LNCaP clone FGC (cell line): ENCODE results near the gene MAGI3.
A peak's percentile ranks its signal among the peaks of the same experiment; 100 is the strongest.

ENCODE experiments used
- DNase-seq: peaks from one replicate; pipeline ENCODE4 v3.0.0-alpha.2; 2011; ENCODE audit warnings: low read depth
- H3K4me3 ChIP-seq: 2 replicates; pipeline ENCODE4 v1.5.1; 2011; ENCODE audit warnings: mild to moderate bottlenecking, low read depth, low read length, control low read depth
- TF ChIP-seq, protein P1 (sequence below): IDR thresholded peaks from 2 replicates; pipeline ENCODE4 v1.5.1; 2012; ENCODE audit warnings: mild to moderate bottlenecking; ENCODE audit not compliant: control insufficient read depth, insufficient read depth; ENCODE audit errors: extremely low read depth

Gene MAGI3

DNA sequence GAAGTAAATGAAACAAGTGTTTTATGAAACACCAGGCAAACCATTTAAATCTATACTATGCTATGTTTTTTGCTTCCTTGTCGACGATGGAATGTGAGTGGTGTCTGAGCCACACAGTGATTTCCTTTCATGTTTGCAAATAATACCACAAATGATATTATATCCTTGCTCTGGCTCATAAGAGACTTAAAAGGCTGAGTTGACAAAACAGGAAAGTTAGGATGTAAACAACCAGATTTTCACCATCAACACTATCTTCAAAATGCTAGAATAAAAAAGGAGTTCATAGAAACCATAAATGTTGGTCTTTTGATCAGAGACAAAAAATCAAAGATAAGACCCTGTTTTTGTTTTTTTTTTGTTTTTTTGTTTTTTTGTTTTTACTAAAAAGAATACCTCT lies 17.8 kb upstream of the MAGI3 start:
- no peak overlapping the region for H3K4me3 ChIP-seq
- TF ChIP-seq, protein P1, sequence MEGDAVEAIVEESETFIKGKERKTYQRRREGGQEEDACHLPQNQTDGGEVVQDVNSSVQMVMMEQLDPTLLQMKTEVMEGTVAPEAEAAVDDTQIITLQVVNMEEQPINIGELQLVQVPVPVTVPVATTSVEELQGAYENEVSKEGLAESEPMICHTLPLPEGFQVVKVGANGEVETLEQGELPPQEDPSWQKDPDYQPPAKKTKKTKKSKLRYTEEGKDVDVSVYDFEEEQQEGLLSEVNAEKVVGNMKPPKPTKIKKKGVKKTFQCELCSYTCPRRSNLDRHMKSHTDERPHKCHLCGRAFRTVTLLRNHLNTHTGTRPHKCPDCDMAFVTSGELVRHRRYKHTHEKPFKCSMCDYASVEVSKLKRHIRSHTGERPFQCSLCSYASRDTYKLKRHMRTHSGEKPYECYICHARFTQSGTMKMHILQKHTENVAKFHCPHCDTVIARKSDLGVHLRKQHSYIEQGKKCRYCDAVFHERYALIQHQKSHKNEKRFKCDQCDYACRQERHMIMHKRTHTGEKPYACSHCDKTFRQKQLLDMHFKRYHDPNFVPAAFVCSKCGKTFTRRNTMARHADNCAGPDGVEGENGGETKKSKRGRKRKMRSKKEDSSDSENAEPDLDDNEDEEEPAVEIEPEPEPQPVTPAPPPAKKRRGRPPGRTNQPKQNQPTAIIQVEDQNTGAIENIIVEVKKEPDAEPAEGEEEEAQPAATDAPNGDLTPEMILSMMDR = no peak
- no peak for DNase-seq

DNA sequence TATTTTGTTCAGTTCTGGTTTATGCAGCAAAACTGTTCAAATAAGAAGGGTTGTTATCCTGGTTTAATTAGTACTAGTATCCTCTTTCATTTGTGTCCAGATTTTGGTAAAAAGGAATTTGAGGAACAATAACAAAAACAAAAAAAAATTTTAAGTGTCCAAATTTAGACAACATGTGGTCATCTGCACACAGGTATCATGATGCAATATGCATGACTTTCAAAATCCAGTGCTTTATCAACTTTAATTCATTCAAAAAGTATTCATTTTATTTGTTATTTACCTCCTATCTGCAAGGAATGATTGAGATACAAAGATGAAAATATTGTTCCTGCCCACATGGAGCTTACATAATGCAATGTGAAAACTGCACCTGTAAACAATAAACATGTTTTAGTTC lies 16.7 kb upstream of the MAGI3 start:
- TF ChIP-seq, protein P1 = no peak
- no peak for DNase-seq
- H3K4me3 ChIP-seq = no peak overlapping the region

DNA sequence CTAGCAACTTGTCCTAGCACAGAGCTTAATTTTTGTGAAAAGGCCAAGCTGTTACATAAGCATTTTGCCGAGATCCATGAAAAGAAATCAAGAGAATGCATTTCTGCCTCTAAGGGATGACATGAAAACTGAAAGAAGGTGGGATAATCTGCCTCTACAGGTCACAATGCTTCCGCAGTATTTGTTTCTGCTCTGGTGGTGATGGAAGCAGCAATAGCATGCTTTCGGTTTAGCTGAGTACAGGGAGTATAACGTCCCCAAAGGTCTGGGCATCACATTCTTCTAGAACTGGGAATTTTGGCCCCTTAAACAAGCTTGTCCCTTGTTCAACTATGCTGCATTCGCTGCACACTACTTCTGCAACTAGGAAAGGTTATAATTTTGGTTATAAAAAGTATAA lies 14.4 kb upstream of the MAGI3 start:
- H3K4me3 ChIP-seq = no peak overlapping the region
- no peak for DNase-seq
- TF ChIP-seq, protein P1 = no peak

DNA sequence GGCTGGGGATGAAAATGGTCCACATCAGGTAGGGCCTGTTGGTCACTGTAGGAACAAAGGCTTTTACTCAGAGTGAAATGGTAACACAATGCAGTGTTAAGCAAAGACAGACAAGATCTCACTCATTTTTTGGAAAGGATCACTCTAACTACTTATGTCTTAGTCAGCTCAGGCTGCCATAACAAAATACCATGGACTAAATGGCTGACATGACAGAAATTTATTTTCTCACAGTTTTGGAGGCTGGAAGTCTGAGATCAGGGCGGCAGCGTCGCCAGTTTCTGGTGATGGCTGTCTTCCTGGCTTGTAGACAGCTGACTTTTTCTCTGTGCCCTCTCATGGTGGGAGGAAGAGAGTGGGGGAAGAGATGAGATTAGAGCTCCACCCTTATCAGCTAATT lies 10.2 kb upstream of the MAGI3 start:
- no peak for DNase-seq
- H3K4me3 ChIP-seq = no peak overlapping the region
- TF ChIP-seq, protein P1 = no peak

DNA sequence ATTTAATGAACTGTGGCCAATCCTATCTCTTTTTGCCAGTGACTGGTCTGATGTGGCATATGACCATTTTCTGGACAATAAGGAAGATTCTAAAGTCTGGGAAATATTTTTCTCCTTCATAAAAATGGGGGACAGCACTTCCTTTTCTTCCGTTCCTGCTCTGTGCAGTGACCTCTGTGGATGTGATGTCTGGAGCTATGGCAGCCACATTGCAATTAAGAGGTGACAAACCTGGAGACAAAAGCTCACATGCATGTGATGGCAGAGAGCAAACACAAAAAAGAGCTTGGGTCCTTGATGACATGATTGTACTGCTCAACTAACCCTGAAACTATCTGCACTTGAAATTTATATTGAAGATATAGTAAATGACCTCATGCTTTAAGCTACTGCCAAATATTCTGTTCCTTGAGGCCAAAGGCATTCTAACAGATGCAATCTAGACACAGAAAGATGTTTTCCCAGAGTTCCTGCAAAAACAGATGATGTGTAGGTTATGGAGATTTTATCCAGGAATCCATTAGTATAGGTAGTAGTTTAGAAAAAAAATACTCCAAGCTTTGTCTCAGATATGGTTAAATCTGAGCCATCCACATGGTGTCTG lies 2.2 kb upstream of the MAGI3 start:
- DNase-seq = no peak
- no peak overlapping the region for H3K4me3 ChIP-seq
- TF ChIP-seq, protein P1 = no peak

DNA sequence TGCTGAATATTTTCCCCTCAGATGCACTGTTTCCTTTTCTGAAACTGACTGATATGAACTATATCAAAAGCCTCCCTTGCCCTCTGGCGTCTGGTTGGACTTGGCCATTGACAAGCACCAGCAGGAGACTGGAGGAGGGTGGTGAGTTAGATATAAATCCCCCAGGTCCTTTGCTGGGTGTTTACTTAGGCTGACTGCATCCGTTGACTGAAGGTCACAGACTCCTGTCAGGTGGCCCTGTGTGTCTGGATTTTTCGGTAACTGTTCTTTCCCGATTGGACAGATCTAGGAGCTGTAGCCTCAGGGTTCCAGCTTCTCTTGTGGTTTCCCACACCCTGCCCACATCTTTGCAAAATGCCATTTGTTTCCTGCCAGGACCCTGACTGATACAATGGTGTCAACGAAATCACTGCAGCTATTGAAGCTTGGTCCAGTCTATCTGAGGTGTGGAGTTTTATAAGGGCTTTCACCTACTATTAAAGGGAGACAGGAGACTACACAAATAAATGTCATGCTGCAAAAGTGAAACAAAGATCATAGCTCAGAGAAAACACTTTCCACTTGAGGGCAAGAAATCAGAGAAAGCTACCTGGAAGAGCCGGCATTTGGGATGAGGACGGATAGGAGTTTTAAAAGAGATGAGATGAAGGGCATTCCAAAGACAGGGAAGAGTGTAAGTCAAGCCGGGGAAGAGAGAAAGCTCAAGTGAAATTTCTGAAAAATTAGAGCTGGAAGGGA lies 1.5 kb upstream of the MAGI3 start:
- peak overlapping the region; percentile 85 for H3K4me3 ChIP-seq
- TF ChIP-seq, protein P1 = no peak
- no peak for DNase-seq

DNA sequence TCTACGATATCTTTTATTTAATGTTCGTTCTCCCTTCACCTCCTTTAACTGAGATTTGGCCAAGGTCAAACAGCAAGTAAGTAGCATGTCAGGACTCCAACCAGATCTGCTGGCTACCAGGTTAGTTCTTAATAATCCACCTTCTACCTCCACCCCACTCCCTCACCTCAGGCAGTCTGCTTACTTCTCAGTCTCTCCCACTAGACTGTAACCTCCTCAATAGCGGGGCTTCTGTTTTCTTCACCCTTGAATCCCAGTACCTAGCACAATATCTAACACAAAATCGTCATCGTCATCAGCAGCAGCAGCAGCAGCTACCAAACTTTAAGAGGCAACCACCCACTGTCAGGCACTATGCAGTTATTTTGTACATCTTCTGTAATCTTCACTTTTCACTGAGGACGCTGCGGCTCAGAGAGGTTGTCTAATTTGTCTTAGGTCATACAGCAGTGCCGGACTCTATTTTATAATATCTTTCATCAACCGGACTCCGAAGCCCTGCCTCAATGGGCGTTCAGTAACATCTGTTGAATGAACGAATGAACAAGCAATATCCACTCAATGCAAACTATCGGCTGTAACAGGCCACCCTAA lies 859 bp upstream of the MAGI3 start:
- TF ChIP-seq, protein P1 = no peak
- no peak for DNase-seq
- H3K4me3 ChIP-seq = peak overlapping the region; percentile 85
